Esophagus squamous epithelium (tissue), 4 donors: ENCODE data around the gene ATP6V0A4.

Source experiments
- CTCF ChIP-seq, 6 experiments: fragments of 450-650 bp in 4 of 6; fragments of 200-600 bp in 2 of 6; sonication (generic) in 2 of 6; IDR thresholded peaks; one replicate each; pipeline ENCODE4 v1.5.1; 2016 to 2019; ENCODE audit warnings: antibody characterized with exemption in 6 of 6, mild to moderate bottlenecking in 4 of 6, moderate library complexity in 4 of 6
- POLR2A ChIP-seq, 4 donors: fragments of 450-650 bp; IDR thresholded peaks; one replicate each; pipeline ENCODE4 v1.6.1; 2017; ENCODE audit warnings: antibody characterized with exemption in 4 of 4, mild to moderate bottlenecking in 4 of 4, moderate library complexity in 3 of 4

DNA sequence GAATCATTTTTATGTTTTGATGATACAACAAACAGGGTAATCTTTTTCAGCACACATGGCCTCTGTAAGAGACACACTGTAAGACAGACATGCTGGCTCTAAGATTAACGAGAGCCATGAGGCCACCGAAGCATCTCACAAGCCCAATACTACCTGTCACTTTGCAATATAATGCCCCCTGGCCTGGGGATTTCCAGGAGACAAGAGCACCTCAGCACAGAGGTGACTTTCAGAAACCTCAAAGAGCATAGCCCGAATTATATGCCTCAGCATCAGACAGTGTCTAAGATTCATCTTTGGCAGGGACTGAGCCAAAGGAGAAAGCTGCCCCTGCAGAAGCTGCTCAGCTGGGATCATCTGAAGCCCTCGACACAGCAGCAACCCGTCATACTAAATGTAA lies 44.4 kb downstream of the ATP6V0A4 start:
- TF ChIP-seq POLR2A (IDR thresholded peaks at IDR 0.05): no peak
- TF ChIP-seq CTCF (IDR thresholded peaks at IDR 0.05): no peak
